DMS79 treated with DMSO at 0.1 percent for 48 hours (cell line): Measurements from ENCODE around the gene PLOD2.
A peak's percentile ranks its signal among the peaks of the same experiment; 100 is the strongest.

Experiments used
- DNase-seq: peaks from one replicate; lab custom pipeline; 2025; lab: John Stamatoyannopoulos, UW

PLOD2 gene

GRCh38 chr3:146099316-146099715 is 61.7 kb downstream of the PLOD2 start:
- no peak for DNase-seq

DNA sequence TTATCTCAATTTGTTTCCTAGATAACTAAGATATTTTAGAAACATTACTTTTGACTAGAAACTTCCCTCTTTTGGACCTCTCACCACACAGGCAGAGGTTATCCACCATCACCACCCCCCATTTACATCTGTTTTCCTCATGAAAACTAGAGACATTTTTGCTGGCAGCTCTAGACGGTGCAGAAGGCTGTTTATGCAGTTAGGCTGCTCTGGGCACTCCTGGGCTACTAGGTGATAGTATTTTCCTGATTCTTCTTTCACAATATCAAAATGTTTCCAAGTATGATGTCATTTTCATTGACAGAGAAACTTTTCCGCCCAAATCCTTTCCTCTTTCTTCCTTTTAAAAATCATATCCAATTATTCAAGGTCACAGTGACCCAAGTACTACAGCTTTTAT is 67.1 kb downstream of the PLOD2 start:
- DNase-seq, result no peak

DNA sequence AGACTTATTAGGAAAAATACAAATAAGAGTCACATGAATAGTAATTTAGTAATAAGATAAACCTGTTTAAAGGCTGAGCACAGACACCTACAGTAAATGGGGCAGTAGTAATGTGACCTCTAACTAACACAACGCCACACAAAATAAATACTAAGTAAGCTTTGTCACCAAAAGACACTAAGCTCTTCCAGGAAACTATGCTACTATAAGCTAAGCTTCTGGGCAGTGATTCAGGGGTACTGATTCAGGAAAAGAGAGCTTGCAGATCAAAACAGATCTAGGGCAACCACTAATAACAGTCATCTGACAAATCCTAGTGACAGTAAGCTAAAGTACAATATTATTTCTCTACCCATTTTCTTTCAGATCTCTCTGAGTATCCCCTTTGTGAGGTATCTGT is 68.8 kb downstream of the PLOD2 start:
- DNase-seq, result no peak

GRCh38 chr3:146091397-146091796 is 69.6 kb downstream of the PLOD2 start:
- no peak for DNase-seq

DNA sequence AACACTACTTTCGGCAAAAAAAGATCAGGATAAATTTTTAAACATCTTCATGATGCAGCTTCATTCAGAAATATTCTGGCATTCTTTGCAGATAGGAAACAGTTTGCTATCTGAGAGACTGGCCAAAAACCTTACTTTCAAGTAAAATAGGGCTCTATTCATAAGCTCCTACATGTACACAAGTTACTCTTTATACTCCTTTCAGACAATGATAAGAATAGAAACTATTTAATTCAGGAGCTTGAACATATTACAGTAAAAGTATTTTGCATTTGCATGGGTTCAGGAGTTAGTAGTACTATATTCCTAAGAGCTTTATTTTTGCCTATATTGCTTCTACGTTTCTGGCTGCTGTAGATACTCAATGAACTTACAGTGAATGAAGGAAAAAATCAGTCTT is 70.5 kb downstream of the PLOD2 start:
- DNase-seq, result no peak

GRCh38 chr3:146088840-146089239 is 72.1 kb downstream of the PLOD2 start:
- DNase-seq, result no peak

DNA sequence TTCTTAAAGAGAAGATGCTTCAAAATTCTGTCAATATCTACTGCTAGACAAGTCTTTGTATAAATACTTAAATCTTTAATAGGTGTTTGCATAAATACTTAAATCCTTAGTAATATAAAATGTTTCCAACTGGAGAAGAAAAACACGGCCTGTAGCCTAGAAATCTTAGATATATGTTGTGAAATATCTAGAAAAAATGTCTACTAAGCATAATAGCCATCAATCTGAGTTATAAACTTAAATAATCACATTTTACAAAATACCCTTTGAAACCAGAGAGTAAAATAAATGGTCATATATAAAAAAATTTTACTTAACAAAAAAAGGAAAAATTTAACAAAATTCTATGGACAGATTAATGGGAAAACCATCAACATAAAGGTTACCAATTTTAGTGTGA is 73.9 kb downstream of the PLOD2 start:
- DNase-seq, result no peak

DNA sequence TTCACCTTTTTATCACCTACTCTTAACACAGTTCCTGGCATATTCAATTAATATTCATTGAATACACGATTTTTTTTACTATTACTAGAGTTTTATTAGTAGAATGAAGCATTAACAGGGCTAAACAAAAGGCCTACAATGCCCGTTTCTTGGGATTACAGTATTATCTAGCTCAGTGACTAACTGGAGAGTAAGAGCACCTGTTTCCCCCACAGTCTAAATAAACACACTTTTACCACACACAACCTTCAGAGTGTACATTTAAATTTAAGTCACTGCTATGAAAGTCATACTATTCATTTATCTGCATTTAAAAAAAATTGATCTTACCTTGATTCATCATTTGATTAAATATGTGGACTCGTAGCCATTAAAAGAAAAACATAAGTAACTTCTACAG is 74.8 kb downstream of the PLOD2 start:
- DNase-seq, result no peak

GRCh38 chr3:146085678-146086077 is 75.3 kb downstream of the PLOD2 start:
- no peak for DNase-seq

- DNase-seq, result no peak
Measured at GRCh38 chr3:146080578-146080977, 80.4 kb downstream of the PLOD2 start.

GRCh38 chr3:146078031-146078430 is 83.0 kb downstream of the PLOD2 start:
- no peak for DNase-seq

DNA sequence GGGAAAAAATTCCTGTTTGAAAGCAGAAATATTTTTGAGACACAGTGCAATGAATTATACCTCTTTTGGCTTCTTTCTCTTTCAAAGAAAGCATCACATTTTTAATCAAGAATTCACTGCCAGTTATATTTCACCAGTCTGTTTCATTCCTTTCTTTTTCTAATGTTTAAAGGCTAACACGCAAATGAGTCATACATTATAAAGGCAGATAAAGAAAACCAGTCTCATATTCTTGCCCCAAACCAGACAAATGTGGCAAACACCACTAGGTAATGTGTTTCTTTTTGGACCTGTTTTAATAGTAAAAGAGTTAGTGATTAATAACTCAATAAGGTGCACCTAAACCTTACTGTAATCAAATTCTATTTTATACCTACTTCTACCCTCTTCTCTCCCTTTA is 83.8 kb downstream of the PLOD2 start:
- DNase-seq, result no peak

DNA sequence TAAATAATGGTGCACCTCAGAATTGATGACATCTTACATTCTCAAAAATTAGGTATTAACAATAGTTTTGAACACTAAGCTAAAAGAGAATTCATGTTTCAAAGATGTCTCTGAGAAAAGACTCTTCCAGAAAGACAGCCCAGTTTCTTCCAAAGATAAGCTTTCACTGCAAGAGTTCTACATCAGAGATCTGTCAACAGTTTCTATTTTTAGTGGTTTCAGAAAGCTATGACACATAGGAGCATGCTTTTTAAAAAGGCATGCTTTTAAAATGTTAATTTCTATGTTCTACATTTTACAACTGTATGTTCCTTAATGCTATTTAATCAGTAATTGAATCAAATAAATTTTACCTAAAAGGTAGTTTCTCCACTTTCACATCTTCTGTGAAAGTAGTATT is 88.2 kb downstream of the PLOD2 start:
- DNase-seq, result no peak

GRCh38 chr3:146072061-146072460 is 88.9 kb downstream of the PLOD2 start:
- no peak for DNase-seq

DNA sequence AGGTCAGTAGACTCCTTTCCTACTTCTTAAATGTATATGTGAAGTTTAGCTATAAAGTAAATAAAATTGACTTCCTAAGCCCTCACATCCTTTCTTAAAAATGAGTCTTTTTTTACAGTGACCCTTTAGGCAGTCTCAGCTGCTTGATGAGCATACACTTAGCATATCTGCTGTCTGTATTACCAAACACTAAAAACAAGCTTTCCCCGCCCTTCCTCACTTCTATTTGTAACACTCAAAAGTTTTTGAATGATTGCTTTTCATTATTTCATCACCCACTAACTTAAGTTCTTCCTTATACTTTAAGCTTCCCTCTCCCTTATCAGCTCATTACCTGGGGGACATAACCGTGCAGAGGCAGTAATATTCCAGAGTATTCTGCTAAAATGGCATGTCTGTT is 89.4 kb downstream of the PLOD2 start:
- DNase-seq, result no peak

- DNase-seq, result no peak
Measured at GRCh38 chr3:146067048-146067447, 93.9 kb downstream of the PLOD2 start.

DNA sequence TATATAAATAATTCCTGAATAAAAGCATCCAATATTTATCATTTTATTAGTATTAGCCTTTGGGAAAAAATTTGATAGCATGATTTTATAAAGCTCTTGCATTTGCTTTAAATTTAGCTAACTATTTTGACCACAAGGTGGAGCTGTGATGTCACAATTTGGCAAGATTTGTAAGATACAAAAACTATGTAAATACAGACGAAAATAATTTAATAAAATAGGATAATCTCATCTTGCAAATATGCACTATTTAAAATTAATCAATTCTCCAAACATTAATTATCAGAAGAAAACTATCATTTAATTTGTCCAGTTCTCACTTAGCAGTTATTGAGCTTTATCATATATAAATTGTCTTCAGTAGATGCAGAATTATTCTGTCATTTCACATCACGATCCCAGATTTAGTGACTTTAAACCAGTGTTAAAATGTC is 95.4 kb downstream of the PLOD2 start:
- DNase-seq, result peak; percentile 24

- no peak for DNase-seq
Measured at GRCh38 chr3:146058241-146058640, 102.7 kb downstream of the PLOD2 start.

GRCh38 chr3:146052791-146053310 is 108.1 kb downstream of the PLOD2 start:
- DNase-seq, result no peak

DNA sequence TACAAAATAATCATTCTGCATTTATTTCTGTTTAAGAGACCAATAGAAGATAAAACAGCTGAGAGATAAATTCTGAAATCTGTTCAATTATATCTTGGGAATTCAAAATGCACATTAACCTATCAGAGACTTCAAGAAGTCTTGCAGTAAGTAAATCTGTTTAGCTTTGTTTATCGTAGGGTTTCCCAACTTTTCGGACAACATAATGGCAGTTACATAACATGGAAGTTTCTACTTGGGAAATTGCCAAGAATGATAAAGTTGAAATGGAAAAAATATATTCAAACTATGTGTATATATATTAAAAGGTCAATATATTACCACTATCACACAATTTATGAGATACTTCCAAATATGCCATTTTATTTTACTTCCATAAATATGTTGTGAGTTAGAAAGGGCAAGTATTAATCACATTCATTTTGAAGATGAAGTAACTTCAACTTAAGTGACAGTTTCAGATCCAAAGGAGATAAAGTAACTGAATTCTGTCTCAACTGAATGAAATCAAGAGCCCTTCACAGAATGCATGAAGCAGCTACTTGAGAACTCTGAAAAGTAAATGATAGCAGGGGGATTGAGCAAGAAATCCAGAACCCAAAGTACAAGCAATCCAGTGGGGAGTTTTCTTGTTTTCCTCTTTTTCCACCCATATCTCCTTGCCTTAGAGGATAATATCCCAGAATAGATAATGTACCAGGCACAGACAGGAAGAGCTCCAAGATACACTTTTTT is 108.8 kb downstream of the PLOD2 start:
- no peak for DNase-seq

DNA sequence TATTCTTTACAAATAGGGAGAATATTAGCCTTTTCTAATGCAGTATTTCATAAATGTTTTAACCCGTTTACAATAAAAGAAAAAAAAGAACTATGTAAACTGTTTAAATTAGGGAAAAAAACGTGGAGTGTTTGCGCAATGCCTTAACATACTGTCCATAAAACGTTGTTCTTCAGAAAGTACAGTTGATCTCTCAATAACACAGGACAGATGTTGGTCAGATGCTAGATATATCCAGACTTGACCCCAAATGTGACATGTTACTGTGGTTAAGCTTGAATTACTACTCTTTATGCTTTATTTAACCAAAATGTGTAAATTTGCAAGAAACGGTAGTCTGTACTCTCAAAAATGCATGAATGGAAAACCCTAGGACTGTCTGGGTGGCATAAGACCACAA is 110.3 kb downstream of the PLOD2 start:
- DNase-seq, result no peak

DNA sequence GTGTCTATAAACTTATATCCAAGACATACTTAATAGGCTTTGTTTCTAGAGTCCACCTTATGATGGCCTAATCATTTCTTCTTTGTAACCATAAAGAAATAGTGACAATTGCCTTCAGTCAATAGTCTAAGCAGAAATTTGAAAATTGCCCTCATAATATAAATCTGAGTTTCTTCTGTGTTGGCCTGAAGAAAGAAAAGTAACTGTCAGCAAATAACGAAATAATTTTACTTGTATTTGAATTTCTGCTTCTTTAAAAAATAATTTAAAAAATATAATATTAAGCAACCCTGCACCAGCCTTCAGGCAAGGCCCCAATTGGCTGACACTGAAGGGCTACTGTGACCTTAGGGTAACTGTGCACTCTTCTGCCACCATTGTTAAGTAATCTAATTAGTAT is 113.5 kb downstream of the PLOD2 start:
- DNase-seq, result no peak

DNA sequence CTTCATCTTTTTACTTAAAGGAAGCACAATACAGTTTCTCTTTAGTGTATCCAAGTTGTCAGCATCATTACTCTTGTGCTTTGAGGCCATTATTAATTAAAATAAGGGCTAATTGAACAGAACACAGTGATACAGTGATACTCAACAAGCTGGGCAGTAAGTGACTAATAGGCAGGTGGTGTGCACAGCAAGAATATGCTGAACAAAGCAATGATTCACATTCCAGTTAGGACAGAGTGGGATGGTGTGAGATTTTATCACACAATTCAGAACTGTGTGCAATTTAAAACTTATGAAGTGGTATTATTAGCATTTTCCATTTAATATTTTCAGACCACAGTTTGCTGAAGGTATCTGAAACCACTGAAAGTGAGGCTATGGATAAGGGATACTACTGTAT is 116.9 kb downstream of the PLOD2 start:
- DNase-seq, result no peak

- no peak for DNase-seq
Measured at GRCh38 chr3:146040630-146041029, 120.4 kb downstream of the PLOD2 start.
